HEK293T (cell line): ENCODE measurements around the gene CRISP1.

ENCODE experiments used
- CTCF ChIA-PET: fragments of 350-600 bp; formaldehyde crosslinking; extraction: SDS; loops from one replicate; lab custom pipeline; 2021; ENCODE audit warnings: antibody characterized with exemption, inconsistent platforms; lab: Yijun Ruan, JAX
- POLR2A ChIA-PET: fragments of 350-600 bp; formaldehyde crosslinking; extraction: SDS; loops from one replicate; lab custom pipeline; 2020; ENCODE audit warnings: antibody characterized with exemption, inconsistent platforms; lab: Yijun Ruan, JAX
- DNase-seq: peaks from one replicate; pipeline ENCODE4 v3.0.0; 2012; ENCODE audit warnings: mixed read lengths; ENCODE audit errors: extremely low spot score
- ARNT ChIP-seq: fragments of 450-650 bp; IDR thresholded peaks from 2 replicates; pipeline ENCODE4 v1.6.1; 2017; ENCODE audit warnings: mild to moderate bottlenecking
- BHLHE40 ChIP-seq: fragments of 450-650 bp; IDR thresholded peaks from 2 replicates; pipeline ENCODE4 v1.6.1; 2016; ENCODE audit warnings: mild to moderate bottlenecking, moderate library complexity, borderline replicate concordance
- CTBP1 ChIP-seq: fragments of 450-650 bp; IDR thresholded peaks from 2 replicates; pipeline ENCODE4 v1.6.1; 2016; ENCODE audit warnings: borderline replicate concordance
- ELF4 ChIP-seq: fragments of 450-650 bp; IDR thresholded peaks from 2 replicates; pipeline ENCODE4 v1.6.1; 2017; ENCODE audit warnings: antibody characterized with exemption
- FOXA1 ChIP-seq: fragments of 450-650 bp; IDR thresholded peaks from 2 replicates; pipeline ENCODE4 v1.6.1; 2016; ENCODE audit warnings: mild to moderate bottlenecking
- FOXK2 ChIP-seq: fragments of 450-650 bp; IDR thresholded peaks from 2 replicates; pipeline ENCODE4 v1.6.1; 2016; ENCODE audit warnings: mild to moderate bottlenecking
- FOXM1 ChIP-seq: fragments of 450-650 bp; IDR thresholded peaks from 2 replicates; pipeline ENCODE4 v1.6.1; 2017; ENCODE audit warnings: mild to moderate bottlenecking, borderline replicate concordance
- HDGF ChIP-seq: fragments of 450-650 bp; IDR thresholded peaks from 2 replicates; pipeline ENCODE4 v1.6.1; 2017; ENCODE audit warnings: antibody characterized with exemption, borderline replicate concordance
- L3MBTL2 ChIP-seq: fragments of 450-650 bp; conservative IDR thresholded peaks from 2 replicates; pipeline ENCODE4 v1.6.1; 2016; ENCODE audit warnings: mild to moderate bottlenecking
- LEF1 ChIP-seq: fragments of 450-650 bp; IDR thresholded peaks from 2 replicates; pipeline ENCODE4 v1.6.1; 2017; ENCODE audit warnings: mild to moderate bottlenecking, borderline replicate concordance
- NFRKB ChIP-seq: fragments of 450-650 bp; IDR thresholded peaks from 2 replicates; pipeline ENCODE4 v1.6.1; 2016; ENCODE audit warnings: mild to moderate bottlenecking, moderate library complexity
- PKNOX1 ChIP-seq: fragments of 450-650 bp; IDR thresholded peaks from 2 replicates; pipeline ENCODE4 v1.6.1; 2016
- SP1 ChIP-seq: fragments of 450-650 bp; IDR thresholded peaks from 2 replicates; pipeline ENCODE4 v1.6.1; 2017
- SUZ12 ChIP-seq: fragments of 450-650 bp; IDR thresholded peaks from 2 replicates; pipeline ENCODE4 v1.6.1; 2016; ENCODE audit warnings: mild to moderate bottlenecking
- TARDBP ChIP-seq: fragments of 450-650 bp; IDR thresholded peaks from 2 replicates; pipeline ENCODE4 v1.6.1; 2016
- ZNF384 ChIP-seq: fragments of 450-650 bp; IDR thresholded peaks from 2 replicates; pipeline ENCODE4 v1.6.1; 2016

CRISP1 gene

GRCh38 chr6:49833386-49833785 is 32.9 kb downstream of the CRISP1 start:
- ChIA-PET POLR2A (no interaction called here), CTCF (no interaction called here)
- TF ChIP-seq ELF4 (no peak), FOXA1 (no peak), FOXM1 (no peak), SP1 (no peak), ZNF384 (no peak), LEF1 (no peak)

GRCh38 chr6:49826743-49827406 is 39.5 kb downstream of the CRISP1 start:
- ChIA-PET CTCF (no interaction called here), POLR2A (no interaction called here)
- no peak for DNase-seq
- TF ChIP-seq TARDBP = no peak
- no peak for TF ChIP-seq PKNOX1
- TF ChIP-seq SUZ12 = no peak
- TF ChIP-seq L3MBTL2 = no peak
- TF ChIP-seq FOXA1 = no peak

More at GRCh38 chr6:49833386-49833785, 32.9 kb downstream of the CRISP1 start:
- no peak for DNase-seq

GRCh38 chr6:49815166-49815565 is 51.2 kb downstream of the CRISP1 start:
- no peak for DNase-seq
- ChIA-PET POLR2A (no interaction called here), CTCF (no interaction called here)
- TF ChIP-seq NFRKB (no peak), LEF1 (no peak), PKNOX1 (no peak), FOXA1 (no peak)

- CTCF ChIA-PET = no interaction called here
- TF ChIP-seq ELF4 = no peak
- no peak for TF ChIP-seq ZNF384
- no peak for TF ChIP-seq FOXM1
- TF ChIP-seq LEF1 = no peak
- no peak for TF ChIP-seq PKNOX1
- no peak for TF ChIP-seq TARDBP
- TF ChIP-seq CTBP1 = no peak
- no peak for TF ChIP-seq FOXK2
Observed at GRCh38 chr6:49813248-49813647, 53.1 kb downstream of the CRISP1 start.

GRCh38 chr6:49806145-49806544 is 60.2 kb downstream of the CRISP1 start:
- no peak for DNase-seq
- CTCF ChIA-PET = no interaction called here
- no peak for TF ChIP-seq NFRKB
- TF ChIP-seq CTBP1 = no peak
- TF ChIP-seq LEF1 = no peak
- no peak for TF ChIP-seq SP1
- no peak for TF ChIP-seq ZNF384
- TF ChIP-seq BHLHE40 = no peak
- no peak for TF ChIP-seq L3MBTL2
- no peak for TF ChIP-seq FOXA1
- no peak for TF ChIP-seq ARNT
- no peak for TF ChIP-seq FOXM1
- TF ChIP-seq PKNOX1 = no peak
- TF ChIP-seq HDGF = no peak
- TF ChIP-seq SUZ12 = no peak
- TF ChIP-seq ELF4 = no peak
- POLR2A ChIA-PET = no interaction called here

More at GRCh38 chr6:49813248-49813647, 53.1 kb downstream of the CRISP1 start:
- DNase-seq = no peak
- POLR2A ChIA-PET = no interaction called here

GRCh38 chr6:49805246-49805645 is 61.1 kb downstream of the CRISP1 start:
- ChIA-PET CTCF (no interaction called here), POLR2A (no interaction called here)
- no peak for DNase-seq
- TF ChIP-seq SP1 (no peak), LEF1 (no peak), SUZ12 (no peak), L3MBTL2 (no peak), TARDBP (no peak), CTBP1 (no peak), FOXK2 (no peak), BHLHE40 (no peak), PKNOX1 (no peak), FOXM1 (no peak), ARNT (no peak)
